HEK293T (cell line): Measurements from ENCODE around the gene CCDC127.

Source experiments
- CTCF ChIA-PET: fragments of 350-600 bp; formaldehyde crosslinking; extraction: SDS; loops from one replicate; lab custom pipeline; 2021; ENCODE audit warnings: antibody characterized with exemption, inconsistent platforms; lab: Yijun Ruan, JAX
- POLR2A ChIA-PET: fragments of 350-600 bp; formaldehyde crosslinking; extraction: SDS; loops from one replicate; lab custom pipeline; 2020; ENCODE audit warnings: antibody characterized with exemption, inconsistent platforms; lab: Yijun Ruan, JAX
- DNase-seq: peaks from one replicate; pipeline ENCODE4 v3.0.0; 2012; ENCODE audit warnings: mixed read lengths; ENCODE audit errors: extremely low spot score
- ARNT ChIP-seq: fragments of 450-650 bp; IDR thresholded peaks from 2 replicates; pipeline ENCODE4 v1.6.1; 2017; ENCODE audit warnings: mild to moderate bottlenecking
- BHLHE40 ChIP-seq: fragments of 450-650 bp; IDR thresholded peaks from 2 replicates; pipeline ENCODE4 v1.6.1; 2016; ENCODE audit warnings: mild to moderate bottlenecking, moderate library complexity, borderline replicate concordance
- CTBP1 ChIP-seq: fragments of 450-650 bp; IDR thresholded peaks from 2 replicates; pipeline ENCODE4 v1.6.1; 2016; ENCODE audit warnings: borderline replicate concordance
- ELF4 ChIP-seq: fragments of 450-650 bp; IDR thresholded peaks from 2 replicates; pipeline ENCODE4 v1.6.1; 2017; ENCODE audit warnings: antibody characterized with exemption
- FOXA1 ChIP-seq: fragments of 450-650 bp; IDR thresholded peaks from 2 replicates; pipeline ENCODE4 v1.6.1; 2016; ENCODE audit warnings: mild to moderate bottlenecking
- FOXK2 ChIP-seq: fragments of 450-650 bp; IDR thresholded peaks from 2 replicates; pipeline ENCODE4 v1.6.1; 2016; ENCODE audit warnings: mild to moderate bottlenecking
- FOXM1 ChIP-seq: fragments of 450-650 bp; IDR thresholded peaks from 2 replicates; pipeline ENCODE4 v1.6.1; 2017; ENCODE audit warnings: mild to moderate bottlenecking, borderline replicate concordance
- HDGF ChIP-seq: fragments of 450-650 bp; IDR thresholded peaks from 2 replicates; pipeline ENCODE4 v1.6.1; 2017; ENCODE audit warnings: antibody characterized with exemption, borderline replicate concordance
- L3MBTL2 ChIP-seq: fragments of 450-650 bp; conservative IDR thresholded peaks from 2 replicates; pipeline ENCODE4 v1.6.1; 2016; ENCODE audit warnings: mild to moderate bottlenecking
- LEF1 ChIP-seq: fragments of 450-650 bp; IDR thresholded peaks from 2 replicates; pipeline ENCODE4 v1.6.1; 2017; ENCODE audit warnings: mild to moderate bottlenecking, borderline replicate concordance
- NFRKB ChIP-seq: fragments of 450-650 bp; IDR thresholded peaks from 2 replicates; pipeline ENCODE4 v1.6.1; 2016; ENCODE audit warnings: mild to moderate bottlenecking, moderate library complexity
- SP1 ChIP-seq: fragments of 450-650 bp; IDR thresholded peaks from 2 replicates; pipeline ENCODE4 v1.6.1; 2017
- SUZ12 ChIP-seq: fragments of 450-650 bp; IDR thresholded peaks from 2 replicates; pipeline ENCODE4 v1.6.1; 2016; ENCODE audit warnings: mild to moderate bottlenecking
- TARDBP ChIP-seq: fragments of 450-650 bp; IDR thresholded peaks from 2 replicates; pipeline ENCODE4 v1.6.1; 2016
- ZNF384 ChIP-seq: fragments of 450-650 bp; IDR thresholded peaks from 2 replicates; pipeline ENCODE4 v1.6.1; 2016
- TF ChIP-seq, protein P1 (sequence below): fragments of 450-650 bp; IDR thresholded peaks from 2 replicates; pipeline ENCODE4 v1.6.1; 2016

Gene CCDC127

DNA sequence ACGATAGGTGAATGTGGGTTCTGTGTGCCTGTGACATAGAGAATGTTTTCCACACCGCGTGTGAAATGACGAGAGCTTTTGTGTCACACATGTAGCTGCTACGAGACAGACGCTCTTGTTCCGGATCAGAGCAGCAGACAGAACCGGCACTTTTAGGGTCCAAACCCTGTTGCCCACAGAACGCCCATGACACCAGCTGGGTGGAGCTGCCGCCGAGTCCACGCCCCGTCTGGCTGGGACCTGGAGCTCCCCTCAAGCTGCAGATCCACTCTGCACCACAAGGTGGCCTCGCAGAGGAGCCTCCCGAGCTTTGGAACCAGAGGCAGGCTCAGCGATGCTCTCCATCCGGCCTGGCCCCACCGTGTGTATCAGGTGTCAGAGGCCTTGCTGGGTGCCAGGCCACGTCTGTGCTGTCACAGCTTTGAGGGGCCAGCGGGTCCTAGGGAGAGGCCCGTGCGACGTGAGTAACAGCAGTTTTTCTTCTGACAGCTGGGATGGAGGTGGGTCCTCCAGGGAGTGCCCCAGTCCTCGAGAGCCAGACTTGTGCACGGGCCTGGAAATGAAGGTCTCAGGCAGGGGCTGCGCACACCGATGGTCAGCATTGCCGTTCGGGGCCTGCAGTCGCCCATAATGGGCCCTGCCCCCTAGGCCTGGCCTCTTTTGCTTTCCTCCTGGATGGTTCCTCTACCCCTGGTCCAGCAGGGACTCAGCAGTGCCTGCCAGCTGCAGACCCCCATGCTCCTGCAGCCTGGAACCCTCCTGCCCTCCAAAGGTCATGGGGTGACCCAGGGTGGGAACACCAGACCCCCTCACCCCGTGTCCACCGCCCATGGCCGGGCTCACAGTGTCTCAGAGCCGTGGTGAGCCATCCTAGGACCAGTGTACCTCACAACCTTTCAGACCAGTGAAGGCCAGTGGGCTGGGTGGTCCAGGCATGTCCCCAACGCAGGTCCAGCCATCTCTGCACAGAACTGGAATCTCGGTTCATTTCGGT is 29.2 kb downstream of the CCDC127 start:
- DNase-seq, result peak; percentile 93
- POLR2A ChIA-PET, result interaction anchor here (0.9 to 2.1 kb wide), 5 partner anchors 8 to 225 kb away, joined by 3 to 16 read pairs (median 4); partner anchors contain the start of genes CCDC127, PDCD6 and SDHA
- TF ChIP-seq BHLHE40 (no peak), ZNF384 (no peak), SP1 (no peak), FOXK2 (no peak), FOXM1 (no peak), L3MBTL2 (no peak), CTBP1 (no peak), HDGF (no peak), NFRKB (no peak), ELF4 (no peak)
- CTCF ChIA-PET, result interaction anchor here (0.6 to 1.6 kb wide), 10 partner anchors 8 to 98 kb away, joined by 3 to 9 read pairs (median 4); partner anchors contain the start of genes CCDC127 and SDHA

DNA sequence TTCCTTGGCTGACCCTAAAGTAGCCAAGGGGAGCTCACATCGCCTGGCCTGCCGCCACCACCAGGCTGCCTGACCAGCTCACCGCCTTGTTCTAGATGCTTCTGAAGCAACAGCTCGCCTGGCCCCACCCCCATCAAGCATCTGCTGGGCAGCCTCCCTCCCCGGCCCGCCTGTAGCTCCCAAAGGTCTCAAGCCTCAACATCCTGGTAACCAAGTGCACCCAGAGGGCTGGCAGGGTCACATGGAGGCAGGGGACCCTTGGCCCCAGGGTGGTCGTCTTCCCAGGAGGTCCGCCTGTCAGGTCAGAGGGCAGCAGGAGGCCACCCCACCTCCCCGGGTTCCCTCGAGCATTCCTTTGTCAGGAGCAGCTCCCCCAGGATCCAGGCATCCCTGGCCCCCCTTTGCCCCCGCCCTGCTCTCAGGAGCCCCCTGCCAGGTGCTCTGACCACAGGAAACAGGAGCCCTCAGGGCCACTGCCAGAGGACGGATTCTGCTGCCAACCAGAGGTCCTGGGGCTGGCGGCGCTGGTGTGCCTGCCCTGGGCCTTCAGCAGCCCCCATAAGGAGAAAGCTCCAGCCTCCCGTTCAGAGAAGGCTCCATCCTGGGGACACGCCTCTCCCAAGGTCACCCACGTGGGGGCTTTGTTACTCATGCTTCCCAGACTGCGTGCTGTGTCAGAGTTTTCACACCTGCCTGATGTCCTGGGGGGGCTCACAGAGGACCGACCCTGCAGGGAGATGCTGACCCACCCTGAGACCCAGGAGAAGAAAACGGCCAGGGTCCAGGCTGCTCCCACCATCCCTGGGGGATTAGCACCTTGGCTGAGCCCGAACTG is 30.1 kb downstream of the CCDC127 start:
- no peak for TF ChIP-seq NFRKB
- no peak for TF ChIP-seq FOXK2
- no peak for TF ChIP-seq ARNT
- TF ChIP-seq ELF4, result no peak
- TF ChIP-seq TARDBP, result no peak
- no peak for TF ChIP-seq SP1
- no peak for TF ChIP-seq CTBP1
- TF ChIP-seq SUZ12, result no peak
- ChIA-PET POLR2A (interaction anchor here (0.9 to 2.1 kb wide), 5 partner anchors 7 to 226 kb away, joined by 3 to 16 read pairs (median 4); partner anchors contain the start of genes CCDC127, PDCD6 and SDHA), CTCF (interaction anchor here (0.6 to 1.6 kb wide), 10 partner anchors 8 to 97 kb away, joined by 3 to 9 read pairs (median 4); partner anchors contain the start of genes CCDC127 and SDHA)
- DNase-seq, result no peak

DNA sequence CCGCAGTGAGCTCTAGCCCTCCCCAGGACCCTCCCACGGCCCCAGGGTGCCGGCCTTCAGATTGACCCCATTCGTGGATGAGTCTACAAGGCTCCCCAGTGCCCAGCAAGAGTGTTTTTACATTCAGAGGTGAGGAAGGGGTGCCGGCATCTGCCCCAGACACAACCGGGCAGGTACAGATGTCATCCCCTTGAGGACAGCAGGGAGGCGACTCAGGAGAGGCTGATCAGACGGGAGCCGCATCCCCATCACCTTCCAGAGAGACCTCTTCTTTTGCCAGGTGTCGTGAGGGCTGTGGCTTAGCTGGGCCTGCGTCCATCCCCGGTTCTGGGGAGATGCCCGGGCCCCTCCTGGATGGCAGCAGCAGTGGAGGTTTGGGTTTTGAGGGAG is 30.9 kb downstream of the CCDC127 start:
- POLR2A ChIA-PET, result interaction anchor here (1.7 to 2.1 kb wide), 2 partner anchors 21 to 31 kb away, joined by 6 to 16 read pairs; partner anchors contain the start of genes CCDC127 and SDHA
- CTCF ChIA-PET, result no interaction called here
- TF ChIP-seq FOXM1 (no peak), SUZ12 (no peak), CTBP1 (no peak), BHLHE40 (no peak), HDGF (no peak), ELF4 (no peak), LEF1 (no peak), ZNF384 (no peak), NFRKB (no peak), L3MBTL2 (no peak), SP1 (no peak)
- no peak for DNase-seq

DNA sequence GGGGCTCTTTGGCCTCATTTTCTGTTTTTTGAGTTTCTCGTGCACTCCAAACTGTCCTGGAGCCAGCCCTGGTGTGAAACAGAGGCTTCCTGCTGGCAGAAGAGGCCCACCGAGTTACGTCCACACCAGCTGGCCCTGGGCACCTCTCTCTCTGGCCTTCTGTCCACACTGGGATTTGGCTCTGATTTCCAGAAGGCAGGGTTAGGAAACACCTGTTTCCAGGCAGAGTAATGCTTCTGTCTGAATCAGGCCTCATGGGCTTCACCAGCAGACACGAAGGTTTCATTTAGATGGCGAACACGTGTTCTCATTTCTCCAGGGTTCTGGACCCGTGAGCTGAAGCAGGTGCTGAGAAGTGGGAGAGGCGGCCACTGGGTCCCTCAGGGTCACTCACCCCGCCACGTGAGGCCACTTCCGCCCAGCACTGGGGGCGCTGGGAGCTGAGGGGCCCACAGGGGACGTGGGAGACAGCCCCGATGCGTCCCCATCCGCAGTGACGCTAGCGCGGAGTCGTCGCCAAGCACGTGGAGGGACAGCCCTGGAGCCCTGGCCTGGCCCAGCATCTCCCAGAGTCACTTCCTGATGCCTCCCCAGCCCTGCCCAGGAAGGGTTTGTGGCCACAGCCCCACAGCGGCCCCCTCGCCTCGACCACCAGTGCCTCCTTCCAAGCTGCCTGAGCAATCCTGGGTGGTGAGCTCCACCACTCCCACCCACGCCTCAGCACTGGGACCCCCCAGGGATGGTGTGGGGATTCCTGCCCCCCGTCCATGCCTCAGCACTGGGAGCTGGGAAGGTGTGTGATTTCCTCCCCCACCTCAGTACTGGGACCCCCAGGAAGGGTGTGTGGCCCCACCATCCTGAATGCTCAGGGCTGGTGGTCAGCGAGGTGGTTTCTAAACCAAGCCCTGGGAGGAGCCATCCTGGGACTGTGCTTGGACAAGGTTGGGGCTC is 31.6 kb downstream of the CCDC127 start:
- CTCF ChIA-PET, result no interaction called here
- TF ChIP-seq NFRKB (no peak), L3MBTL2 (no peak), HDGF (no peak), TARDBP (no peak), FOXA1 (no peak), ZNF384 (no peak), ELF4 (no peak), SUZ12 (no peak), SP1 (no peak)
- POLR2A ChIA-PET, result no interaction called here
- no peak for DNase-seq

DNA sequence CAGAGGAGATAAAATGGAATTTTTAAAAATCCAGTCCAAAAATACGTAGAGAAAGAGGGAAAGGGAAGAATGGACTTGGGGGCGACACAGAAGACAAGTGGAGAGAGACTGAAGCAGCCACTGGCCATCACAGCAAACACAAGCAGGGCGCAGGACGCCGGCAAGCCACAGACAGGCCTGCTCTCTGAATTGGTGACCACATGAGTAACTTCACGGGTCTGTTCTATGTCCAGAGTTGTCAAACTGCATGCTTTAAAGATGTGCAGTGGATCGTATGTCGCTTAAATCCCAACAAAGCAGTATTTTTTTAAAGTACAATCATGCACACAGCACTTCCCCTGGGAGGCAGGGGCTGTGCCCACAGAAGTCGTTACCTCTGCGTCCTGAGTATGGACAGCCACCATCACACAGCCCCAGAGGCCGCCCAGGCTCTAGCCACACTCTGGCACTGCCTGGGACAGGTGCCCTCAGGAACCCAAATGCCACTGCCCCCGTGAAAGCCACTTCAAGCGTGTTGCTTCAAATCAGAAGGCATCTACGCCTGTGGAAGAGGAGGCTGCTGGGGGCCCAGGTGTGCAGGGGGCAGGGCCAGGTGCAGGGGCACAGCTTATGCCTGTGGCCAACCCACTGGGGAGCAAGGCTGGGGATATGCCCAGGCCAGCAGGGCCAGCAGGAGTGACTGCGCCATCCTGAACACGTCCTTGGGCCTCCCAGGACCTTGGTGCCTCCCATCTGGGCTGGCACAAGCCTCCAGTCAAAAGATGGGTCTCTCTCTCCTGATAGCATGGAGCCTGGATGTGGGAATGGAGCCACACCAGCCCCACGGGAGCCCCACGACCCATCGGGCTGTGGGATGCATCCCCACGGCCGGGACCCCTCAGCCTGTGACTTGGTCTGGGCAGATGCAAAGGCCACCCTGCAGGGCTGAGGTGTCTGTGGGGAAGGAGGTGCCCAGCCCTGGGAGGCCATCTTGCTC is 32.6 kb downstream of the CCDC127 start:
- ChIA-PET CTCF (no interaction called here), POLR2A (no interaction called here)
- DNase-seq, result no peak
- no peak for TF ChIP-seq SUZ12
- TF ChIP-seq FOXA1, result no peak
- TF ChIP-seq FOXK2, result no peak
- TF ChIP-seq SP1, result no peak
- TF ChIP-seq ARNT, result no peak
- TF ChIP-seq CTBP1, result no peak
- no peak for TF ChIP-seq ZNF384
- TF ChIP-seq FOXM1, result no peak
- TF ChIP-seq, protein P1, sequence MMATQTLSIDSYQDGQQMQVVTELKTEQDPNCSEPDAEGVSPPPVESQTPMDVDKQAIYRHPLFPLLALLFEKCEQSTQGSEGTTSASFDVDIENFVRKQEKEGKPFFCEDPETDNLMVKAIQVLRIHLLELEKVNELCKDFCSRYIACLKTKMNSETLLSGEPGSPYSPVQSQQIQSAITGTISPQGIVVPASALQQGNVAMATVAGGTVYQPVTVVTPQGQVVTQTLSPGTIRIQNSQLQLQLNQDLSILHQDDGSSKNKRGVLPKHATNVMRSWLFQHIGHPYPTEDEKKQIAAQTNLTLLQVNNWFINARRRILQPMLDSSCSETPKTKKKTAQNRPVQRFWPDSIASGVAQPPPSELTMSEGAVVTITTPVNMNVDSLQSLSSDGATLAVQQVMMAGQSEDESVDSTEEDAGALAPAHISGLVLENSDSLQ, result no peak
- no peak for TF ChIP-seq ELF4
- TF ChIP-seq HDGF, result no peak
